ENCODE results near the gene RC3H1.
"Not testable (repeated sequence)": the region's sequence is repeated elsewhere in the genome, so short reads cannot be mapped to it uniquely, and the experiment has no call there.

The RC3H1 gene

DNA sequence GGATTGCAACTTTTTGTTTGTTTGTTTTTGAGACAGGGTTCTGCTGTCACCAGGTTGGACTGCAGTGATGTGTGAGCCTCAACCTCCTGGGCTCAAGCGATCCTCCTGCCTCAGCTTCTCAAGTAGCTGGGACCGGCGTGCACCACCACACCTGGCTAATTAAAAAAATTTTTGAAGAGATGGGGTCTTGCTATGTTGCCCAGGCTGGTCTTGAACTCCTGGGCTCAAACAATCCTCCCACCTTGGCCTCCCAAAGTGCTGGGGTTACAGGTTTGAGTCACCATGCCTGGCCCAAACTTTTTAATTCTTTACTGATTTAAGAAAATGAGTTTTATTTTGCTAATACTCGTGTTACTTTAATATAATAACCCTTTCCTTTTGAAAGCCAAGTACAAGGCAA lies 73.6 kb downstream of the RC3H1 start:
- DNase-seq (ENCODE audit: low read depth): no peak

DNA sequence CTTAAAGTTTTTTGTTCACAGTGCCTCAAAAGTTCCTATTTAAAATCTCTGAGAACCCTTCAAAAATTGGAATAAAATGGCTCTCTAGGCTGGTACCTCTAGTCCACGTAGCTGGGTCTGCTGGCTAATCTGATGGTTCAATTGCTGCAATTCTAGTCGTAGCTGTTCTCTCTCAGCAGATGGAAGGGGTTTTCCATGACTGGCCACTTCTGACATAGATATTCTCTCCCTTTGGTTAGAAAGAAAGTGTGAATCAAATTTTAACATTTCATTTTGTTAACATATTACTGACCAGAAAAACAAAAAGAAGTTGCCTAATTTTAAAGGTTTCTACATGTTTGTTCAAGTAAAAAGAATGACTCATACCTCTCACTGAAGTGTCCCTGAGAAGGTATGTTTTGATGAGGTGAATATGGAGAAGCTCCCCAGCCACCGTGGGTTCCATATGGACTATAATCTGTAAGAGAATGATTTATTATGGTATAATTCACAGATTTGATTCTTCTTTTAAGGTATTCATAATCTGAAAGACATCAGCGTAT lies 75.7 kb downstream of the RC3H1 start:
- DNase-seq (ENCODE audit: low read depth): no peak

DNA sequence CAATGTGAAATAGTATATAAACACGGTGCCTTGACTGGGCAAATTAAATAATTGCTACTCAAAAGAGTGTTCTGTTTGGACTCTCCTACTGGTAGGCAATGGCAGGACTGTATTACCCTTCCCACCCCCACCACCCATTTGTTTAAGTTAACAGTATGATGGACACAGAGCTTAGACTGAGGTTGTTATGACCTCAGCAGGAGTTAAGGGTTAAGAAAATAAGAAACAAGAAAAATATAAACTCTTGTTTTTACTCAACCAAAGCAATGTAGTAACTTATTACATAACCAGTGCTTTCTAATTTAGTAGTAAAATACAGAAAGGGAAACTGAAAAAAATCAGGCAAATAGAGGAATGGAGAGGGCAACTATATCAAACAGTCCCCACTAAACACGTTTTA lies 85.1 kb downstream of the RC3H1 start:
- no peak for DNase-seq (ENCODE audit: low read depth)

DNA sequence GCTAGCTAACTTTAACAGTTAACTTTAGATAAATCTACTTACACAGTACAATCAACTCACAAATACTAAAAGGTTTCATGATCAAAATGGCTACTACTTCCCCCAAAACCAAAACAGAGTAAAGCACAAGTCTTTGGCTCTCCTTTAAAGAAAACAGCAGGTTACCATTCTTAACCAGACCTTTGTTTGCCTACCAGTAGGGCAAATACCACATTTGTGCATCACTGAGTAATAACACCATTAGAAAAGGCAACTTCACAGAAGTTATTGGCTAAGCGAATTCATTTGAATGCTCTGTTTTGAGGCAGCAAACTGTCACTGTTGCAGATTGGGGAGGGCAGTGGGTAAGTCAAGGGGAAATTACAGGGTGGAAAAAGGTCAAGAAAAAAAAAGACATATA lies 87.7 kb downstream of the RC3H1 start:
- no peak for DNase-seq (ENCODE audit: low read depth)

DNA sequence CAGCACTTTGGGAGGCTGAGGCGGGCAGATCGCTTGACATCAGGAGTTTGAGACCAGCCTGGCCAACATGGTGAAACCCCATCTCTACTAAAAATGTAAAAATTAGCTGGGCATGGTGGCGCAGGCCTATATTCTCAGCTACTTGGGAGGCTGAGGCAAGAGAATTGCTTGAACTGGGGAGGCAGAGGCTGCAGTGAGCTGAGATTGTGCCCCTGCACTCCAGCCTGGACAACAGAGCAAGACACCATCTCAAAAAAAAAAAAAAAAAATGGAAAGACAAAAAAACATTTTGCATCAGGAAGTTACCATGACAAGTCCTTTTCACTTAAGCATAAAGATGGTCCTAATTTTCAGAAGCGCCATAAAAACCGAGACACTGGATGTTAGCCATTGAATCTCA lies 91.6 kb downstream of the RC3H1 start:
- not testable (repeated sequence) for DNase-seq (ENCODE audit: low read depth)

DNA sequence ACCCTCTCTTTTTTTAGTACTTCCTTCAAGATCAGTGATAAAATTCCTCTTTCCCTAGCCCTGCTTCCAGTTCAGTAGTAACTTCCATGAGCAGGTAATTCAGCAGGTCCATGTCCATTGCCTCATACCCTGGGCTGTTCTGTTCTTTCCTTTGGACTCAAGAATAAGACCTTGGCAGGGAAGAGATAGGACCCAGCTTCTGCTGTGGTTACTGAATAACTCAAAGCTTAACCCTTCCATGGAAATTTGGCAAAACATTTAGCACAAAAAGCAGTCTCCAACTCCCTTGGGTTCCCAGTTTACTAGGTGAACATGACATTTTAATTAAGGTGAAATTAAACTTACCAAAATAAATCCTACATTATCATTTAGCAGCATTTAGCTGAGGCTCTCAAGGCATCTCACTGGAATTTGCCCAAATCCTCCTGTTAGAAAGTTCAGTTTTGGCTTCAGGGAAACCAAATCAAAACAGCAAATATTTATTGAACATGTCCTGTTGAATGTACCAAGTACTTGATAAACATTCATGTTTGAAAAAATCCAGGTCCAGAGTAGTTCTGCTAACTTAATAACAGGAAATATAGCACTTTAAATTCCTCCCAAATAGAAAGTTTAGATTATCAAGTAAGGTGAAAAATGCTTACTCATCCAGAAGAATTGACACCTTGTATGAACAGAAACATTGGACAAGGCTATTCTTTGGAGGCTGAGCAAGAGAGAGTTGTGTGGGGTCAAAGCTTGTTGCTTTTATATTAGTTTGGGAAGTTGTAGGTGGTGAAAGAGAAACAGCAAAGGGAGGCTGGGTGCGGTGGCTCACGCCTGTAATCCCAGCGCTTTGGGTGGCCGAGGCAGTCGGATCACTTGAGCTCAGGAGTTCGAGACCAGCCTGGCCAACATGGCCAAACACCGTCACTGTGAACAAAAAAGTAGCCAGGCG lies 96.6 kb downstream of the RC3H1 start:
- no peak for DNase-seq (ENCODE audit: low read depth)

DNA sequence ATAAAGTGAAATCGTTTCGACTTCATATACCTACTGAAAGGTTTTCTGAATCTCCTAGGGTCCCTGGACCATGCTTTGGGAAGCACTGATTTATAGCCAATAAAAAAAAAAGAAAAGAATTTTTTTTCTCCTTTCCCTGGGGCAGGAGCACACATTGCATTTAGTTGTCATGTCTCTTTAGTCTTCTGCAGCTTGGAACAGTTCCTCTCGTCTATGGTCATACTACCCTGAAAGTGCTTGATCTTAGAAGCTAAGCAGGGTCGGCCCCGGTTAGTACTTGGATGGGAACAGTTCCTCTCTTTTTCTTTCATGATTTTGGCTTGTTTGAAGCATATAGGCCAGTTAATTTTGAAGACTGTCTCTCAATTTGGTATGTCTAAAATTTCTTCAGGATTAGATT lies 101.3 kb downstream of the RC3H1 start:
- DNase-seq (ENCODE audit: low read depth): no peak

DNA sequence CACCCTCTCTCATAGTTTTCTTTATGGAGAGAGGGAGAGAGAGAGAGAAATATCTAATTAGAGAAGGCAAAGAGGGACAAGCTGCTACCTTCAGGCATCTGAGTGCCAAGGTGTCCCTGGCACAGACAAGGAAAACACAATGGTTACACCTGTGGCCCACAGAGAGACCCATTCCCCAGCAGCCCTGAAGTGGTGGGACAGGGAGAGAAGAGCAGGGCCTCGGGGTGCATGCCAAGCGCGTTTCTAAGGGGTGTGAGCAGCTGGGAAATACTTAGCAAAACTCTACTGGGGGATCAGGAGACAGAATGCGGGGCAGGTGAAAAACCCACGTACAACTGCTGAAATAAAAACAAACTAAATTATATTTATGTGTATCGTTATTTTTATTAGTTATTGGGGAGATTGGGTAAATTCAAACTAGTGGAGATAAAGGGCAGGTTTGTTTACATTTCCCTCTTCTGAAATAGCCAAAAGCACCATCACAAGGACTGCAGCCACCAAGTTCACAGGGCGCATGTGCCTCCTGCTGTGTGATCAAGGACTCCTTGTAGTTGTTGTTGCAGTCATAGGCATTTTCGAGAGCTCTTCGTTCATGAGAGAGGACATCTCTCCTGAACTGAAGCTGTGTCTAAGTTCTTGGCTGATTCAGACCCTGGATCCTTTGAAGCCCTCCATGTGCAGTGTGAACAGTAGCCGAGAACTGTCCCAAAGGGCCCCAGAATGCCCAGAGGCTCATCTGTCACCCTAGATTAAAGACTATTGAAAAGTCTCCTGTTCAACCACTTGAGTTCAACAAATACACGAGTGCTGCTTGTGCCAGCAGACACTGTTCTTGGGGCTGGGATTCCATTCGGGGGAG lies 104.3 kb downstream of the RC3H1 start:
- DNase-seq (ENCODE audit: low read depth): no peak

DNA sequence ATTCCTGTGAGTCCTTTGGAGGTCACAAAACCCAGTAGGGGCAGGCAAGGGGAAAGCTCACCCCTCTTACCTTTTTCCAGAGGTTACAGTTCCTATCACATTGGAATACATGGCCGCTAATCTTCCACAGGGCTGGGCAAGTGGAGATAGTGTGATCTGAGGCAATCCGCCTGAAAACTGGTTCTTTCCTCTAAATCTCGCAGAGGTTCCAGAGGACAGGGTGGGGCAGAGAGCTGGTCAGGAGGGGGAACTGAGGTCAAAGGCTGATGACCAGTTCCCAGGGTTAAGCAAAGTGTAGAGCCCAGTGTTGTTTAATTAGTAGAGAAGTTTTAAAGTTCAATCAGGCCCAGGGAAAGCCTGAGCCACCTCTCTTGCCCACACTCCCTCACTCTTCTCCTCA lies 105.0 kb downstream of the RC3H1 start, which contains the start of gene SERPINC1:
Gene SERPINC1 (minus strand): TSS at position 179 of the 400 bp plus-strand sequence. CDS start 68 bp downstream, at position 111.
- no peak for DNase-seq (ENCODE audit: low read depth)

DNA sequence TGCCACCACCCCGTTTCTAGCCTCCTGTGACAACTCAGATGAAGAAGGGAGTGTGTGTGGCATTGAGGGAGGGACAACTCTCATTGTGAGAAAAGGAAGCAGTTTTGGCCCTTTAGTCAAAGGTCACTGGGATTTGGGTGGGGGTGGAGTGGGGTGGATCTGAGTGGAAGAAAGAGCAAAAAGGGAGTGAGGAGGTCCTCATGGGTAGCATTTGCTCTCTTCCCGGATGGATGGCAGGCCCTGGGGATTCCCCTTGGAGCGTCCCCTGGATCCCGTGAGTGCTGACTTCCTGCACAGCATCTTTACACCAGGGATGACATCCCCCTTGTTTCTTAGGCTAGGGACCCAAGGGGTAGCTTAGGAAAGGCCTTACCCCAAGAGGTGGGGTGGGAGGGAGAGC lies 105.5 kb downstream of the RC3H1 start:
- DNase-seq (ENCODE audit: low read depth): no peak

DNA sequence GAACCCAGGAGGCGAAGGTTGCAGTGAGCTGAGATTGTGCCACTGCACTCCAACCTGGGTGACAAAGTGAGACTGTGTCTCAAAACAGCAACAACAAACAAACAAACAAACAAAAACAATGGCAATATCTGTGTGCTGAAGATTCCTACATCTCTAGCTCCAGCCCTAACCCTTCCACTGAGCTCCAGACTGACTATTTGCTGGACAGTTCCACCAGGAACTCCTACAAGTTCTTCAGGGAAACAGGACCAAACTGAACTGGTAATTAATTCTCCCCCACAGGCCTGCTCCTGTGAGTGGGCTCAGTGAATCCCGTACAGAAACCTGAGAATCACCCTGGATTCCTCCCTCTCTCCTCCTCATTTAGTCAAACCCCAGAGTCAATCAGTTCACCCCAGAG lies 106.6 kb downstream of the RC3H1 start:
- DNase-seq (ENCODE audit: low read depth): no peak

DNA sequence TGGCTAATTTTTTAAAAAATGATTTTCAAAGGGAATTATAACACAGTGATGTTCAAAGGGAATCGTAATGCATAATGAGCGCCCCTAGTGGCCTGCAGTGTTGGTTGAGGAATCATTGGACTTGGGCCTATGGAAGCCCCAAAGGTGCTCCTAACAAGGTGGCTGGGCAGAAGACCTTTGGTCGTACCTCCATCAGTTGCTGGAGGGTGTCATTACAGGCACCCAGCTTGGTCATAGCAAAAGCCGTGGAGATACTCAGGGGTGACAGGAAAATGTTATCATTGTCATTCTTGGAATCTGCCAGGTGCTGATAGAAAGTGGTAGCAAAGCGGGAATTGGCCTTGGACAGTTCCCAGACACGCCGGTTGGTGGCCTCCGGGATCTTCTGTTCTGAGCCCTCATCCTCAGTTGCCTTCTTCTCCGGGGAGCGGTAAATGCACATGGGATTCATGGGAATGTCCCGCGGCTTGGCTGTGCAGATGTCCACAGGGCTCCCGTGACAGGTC lies 107.7 kb downstream of the RC3H1 start:
- DNase-seq (ENCODE audit: low read depth): peak; percentile 64

DNA sequence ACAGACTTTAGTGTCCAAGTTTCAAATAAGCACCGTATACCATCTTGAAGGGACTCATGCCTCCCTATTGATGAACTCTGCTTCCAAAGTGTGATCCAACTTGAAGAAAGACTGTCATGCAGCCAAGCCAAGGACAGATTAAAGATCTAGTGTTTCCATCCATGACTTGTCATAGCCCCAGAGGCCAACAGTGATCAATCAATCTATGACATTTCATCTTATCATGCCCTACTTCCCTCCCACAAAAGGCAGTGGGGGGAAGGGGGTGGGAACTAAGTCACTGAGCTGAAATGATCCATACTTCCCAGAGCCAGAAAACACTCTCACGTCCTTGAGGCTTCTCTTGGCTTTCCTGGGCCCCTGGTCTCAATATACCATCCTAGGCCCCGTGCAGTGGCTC lies 109.0 kb downstream of the RC3H1 start:
- DNase-seq (ENCODE audit: low read depth): no peak

DNA sequence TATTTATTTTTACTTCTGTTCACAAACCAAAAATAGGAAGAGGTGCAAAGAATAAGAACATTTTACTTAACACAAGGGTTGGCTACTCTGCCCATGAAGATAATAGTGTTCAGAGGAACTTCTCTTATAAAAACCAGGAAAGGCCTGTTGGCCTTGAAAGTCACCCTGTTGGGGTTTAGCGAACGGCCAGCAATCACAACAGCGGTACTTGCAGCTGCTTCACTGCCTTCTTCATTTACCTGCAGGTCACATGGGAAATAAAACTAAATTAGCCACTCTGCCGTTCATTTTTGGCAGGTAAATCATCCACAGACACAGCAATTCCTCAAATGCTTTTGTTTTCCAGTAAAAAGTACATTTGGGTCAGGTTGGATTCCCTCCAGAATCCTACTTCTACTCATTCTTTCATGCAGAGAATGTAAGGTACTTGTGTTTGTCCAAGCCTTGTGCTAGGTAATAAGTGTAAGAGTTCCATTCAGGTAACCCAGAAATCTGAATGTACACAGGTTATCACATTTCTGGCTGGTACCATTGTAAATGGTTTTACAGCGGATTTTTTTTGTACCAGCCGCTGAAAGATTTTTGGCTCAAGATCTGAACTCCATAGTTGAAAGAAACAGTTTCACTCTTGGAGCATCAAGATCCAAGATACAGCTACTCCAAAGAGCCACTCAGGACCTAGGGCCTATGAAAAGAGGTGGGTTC lies 118.2 kb downstream of the RC3H1 start:
- no peak for DNase-seq (ENCODE audit: low read depth)

DNA sequence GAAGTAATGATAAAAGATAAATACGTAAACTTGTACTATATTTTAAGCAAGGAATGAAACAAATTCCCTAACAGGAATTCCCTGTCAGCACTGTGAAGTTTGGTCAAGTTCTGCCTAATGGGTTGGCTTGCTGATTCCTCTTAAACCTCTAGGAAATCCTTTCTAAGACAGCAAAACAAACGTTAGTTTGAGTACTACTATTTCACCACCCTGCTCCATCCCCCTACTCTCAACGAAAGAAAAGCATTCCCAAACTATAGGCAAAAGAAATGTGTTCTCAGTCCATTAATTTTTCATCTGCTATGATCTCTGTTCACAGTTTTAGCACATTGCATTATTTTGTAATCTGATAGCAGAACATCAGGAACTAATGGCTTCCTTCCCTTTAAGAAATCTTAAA lies 121.2 kb downstream of the RC3H1 start:
- no peak for DNase-seq (ENCODE audit: low read depth)

DNA sequence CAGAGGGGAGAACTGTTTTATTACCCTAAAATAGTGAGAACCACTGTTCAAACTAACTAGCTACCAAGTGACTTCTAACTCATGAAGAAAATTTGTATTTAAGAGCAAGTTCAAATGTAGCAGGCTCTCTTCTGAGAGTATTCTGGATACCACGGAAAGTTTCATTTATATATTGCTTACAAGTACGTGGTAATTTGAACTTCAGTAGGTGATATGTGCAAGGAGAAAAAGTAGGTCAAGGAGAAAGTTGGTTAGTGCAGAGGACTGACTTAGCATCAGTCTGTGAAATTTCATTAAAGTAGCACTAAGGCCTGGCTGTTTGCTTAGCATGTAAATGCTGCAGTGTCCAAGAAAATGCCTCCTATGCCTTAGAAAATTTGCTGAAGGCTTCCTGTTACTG lies 121.7 kb downstream of the RC3H1 start:
- no peak for DNase-seq (ENCODE audit: low read depth)

DNA sequence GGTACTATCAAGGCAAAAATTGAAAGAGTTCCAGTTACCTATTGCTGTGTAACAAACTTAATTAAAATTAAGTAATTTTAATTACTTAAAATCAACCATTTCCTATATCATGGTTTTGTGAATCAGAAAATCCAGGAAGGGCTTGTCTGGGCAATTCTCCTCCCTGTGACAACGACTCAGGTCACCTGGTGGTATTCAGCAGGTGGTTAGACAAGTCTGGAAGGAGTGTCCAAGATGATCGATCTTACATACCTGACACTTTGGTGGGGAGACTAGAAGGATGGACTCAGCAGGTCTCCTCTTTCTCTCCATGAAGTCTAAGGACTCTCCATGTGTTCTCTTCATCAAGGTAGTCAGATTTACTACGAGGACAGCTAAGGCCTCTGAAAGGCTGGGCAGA lies 128.0 kb downstream of the RC3H1 start:
- DNase-seq (ENCODE audit: low read depth): no peak

DNA sequence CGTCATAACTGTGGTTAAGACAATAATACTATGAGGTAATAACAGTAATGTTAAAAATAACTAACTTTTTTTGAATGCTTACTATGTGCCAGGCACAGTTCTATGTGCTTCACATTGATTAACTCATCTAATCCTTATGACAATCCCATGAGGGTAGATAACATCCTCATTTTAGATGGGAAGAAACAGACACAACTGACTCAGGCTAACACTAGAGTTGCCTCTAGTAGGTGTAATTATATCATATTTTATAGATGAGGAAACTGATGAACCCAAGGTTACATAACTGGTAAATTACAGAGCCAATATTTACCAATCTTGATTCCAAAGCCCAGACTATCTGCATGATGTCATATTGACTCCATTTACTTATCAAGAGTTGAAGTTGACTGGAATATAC lies 128.5 kb downstream of the RC3H1 start:
- no peak for DNase-seq (ENCODE audit: low read depth)

DNA sequence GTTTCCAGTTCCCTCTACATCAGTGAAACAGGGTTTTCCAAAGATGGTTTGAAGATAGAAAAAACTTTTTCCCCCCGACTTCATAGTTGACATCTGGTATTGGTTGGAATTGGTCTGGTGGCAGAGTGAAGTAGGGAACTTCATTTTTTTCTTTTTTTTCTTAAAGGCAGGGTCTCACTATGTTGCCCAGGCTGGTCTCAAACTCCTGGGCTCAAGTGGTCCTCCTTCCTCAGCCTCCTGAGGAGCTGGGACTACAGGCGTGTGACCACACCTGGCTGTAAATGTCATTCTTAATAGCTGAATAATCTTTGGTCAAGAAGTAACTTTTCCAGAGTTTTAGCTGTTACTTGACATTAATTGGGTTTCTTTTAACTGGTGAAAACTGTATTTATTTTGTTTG lies 132.3 kb downstream of the RC3H1 start:
- no peak for DNase-seq (ENCODE audit: low read depth)

DNA sequence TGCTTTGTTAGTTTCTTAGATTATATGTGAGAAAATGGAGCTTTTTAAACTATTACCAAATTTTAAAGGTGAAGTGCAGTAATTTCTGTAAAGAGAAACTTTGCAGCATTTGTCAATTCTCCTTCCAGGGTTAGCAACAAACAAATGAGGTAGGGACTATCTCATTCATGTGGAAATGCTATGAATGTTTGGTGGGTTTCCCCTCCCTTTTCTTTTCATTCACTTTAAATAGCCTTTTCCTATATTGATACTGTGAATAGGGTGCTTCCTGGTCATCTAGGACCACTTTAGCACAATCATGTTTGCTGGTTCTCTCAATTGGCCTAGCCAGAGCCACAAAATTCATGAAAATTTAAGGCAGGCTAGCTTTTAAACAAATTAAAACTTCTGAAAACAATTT lies 133.4 kb downstream of the RC3H1 start:
- DNase-seq (ENCODE audit: low read depth): no peak

DNA sequence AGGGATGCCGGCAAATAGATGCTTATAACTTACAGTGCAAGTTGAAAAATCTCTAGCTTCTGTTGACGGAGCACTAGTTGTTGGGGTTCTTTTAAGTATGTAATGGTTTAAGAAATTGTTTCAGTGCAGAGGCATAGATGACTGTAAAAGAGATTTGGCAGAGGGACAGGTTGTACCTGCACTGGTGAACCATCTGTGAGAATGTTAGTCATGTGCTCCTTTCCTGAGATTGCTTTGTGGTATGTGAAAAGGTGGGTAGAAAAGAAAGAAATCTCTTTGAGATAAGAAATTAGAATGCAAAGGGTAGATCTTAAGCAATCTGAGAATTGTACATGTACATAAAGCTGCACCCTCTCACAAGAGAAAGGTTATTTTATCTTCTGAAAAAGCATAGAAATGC lies 134.5 kb downstream of the RC3H1 start:
- no peak for DNase-seq (ENCODE audit: low read depth)
